PFSK-1 (cell line): ENCODE data around the gene PTPRN2.

Experiments used
- FOXP2 ChIP-seq: optimal IDR thresholded peaks from 2 replicates; pipeline ENCODE3; 2011; ENCODE audit warnings: borderline replicate concordance, control low read depth, inconsistent platforms; ENCODE audit not compliant: insufficient read depth; ENCODE audit errors: extremely low read length, extremely low read depth
- POLR2AphosphoS5 ChIP-seq: IDR thresholded peaks from 2 replicates; pipeline ENCODE4 v1.6.1; 2012; ENCODE audit warnings: low read depth, mild to moderate bottlenecking, control low read depth, low read length, moderate library complexity
- REST ChIP-seq, 2 experiments: IDR thresholded peaks; 2 replicates each; pipeline versions ENCODE4 v1.6.1 to v1.8.0; 2011 to 2012; ENCODE audit warnings: low read depth in 2 of 2, low read length in 2 of 2, control low read depth in 1 of 2, inconsistent platforms in 1 of 2, mild to moderate bottlenecking in 1 of 2, moderate library complexity in 1 of 2; ENCODE audit not compliant: insufficient read depth in 1 of 2
- SIN3A ChIP-seq: IDR thresholded peaks from 2 replicates; pipeline ENCODE4 v1.6.1; 2012; ENCODE audit warnings: mild to moderate bottlenecking, low read length, moderate library complexity, borderline replicate concordance; ENCODE audit not compliant: insufficient read depth
- TAF1 ChIP-seq: IDR thresholded peaks from 2 replicates; pipeline ENCODE4 v1.6.1; 2012; ENCODE audit warnings: low read length, control low read depth, borderline replicate concordance; ENCODE audit not compliant: insufficient read depth

Gene PTPRN2

GRCh38 chr7:157543791-157544190 is 1043.8 kb downstream of the PTPRN2 start:
- TF ChIP-seq FOXP2 (no peak), POLR2AphosphoS5 (no peak), TAF1 (no peak), SIN3A (no peak), REST (IDR thresholded peaks at IDR 0.05; ENCODE audit: insufficient read depth in 1 of 2, low read depth in 2 of 2, low read length in 2 of 2) (no peak)

- TF ChIP-seq POLR2AphosphoS5, result no peak
- no peak for TF ChIP-seq REST (IDR thresholded peaks at IDR 0.05; ENCODE audit: insufficient read depth in 1 of 2, low read depth in 2 of 2, low read length in 2 of 2)
- no peak for TF ChIP-seq SIN3A
- no peak for TF ChIP-seq TAF1
- no peak for TF ChIP-seq FOXP2
These were observed 1044.3 kb downstream of the PTPRN2 start for GRCh38 chr7:157543276-157543675.

- TF ChIP-seq REST (IDR thresholded peaks at IDR 0.05; ENCODE audit: insufficient read depth in 1 of 2, low read depth in 2 of 2, low read length in 2 of 2) (no peak), SIN3A (no peak), TAF1 (no peak), POLR2AphosphoS5 (no peak), FOXP2 (no peak)
These were observed 1045.3 kb downstream of the PTPRN2 start for GRCh38 chr7:157542068-157543021.

- no peak for TF ChIP-seq REST (IDR thresholded peaks at IDR 0.05; ENCODE audit: insufficient read depth in 1 of 2, low read depth in 2 of 2, low read length in 2 of 2)
- TF ChIP-seq POLR2AphosphoS5, result no peak
- TF ChIP-seq SIN3A, result no peak
- TF ChIP-seq TAF1, result no peak
- no peak for TF ChIP-seq FOXP2
These were observed 1046.1 kb downstream of the PTPRN2 start for GRCh38 chr7:157541295-157542067.
